ENCODE measurements around the gene MAP3K4. TPM values are rescaled to one million over a fixed set of nuclear protein-coding genes. Genes with fewer than 3 reads are reported as not detected.

Gene MAP3K4
- total and polyA plus RNA-seq, 12 donors, result 11.9 to 37.0 (median 18.8) TPM

DNA sequence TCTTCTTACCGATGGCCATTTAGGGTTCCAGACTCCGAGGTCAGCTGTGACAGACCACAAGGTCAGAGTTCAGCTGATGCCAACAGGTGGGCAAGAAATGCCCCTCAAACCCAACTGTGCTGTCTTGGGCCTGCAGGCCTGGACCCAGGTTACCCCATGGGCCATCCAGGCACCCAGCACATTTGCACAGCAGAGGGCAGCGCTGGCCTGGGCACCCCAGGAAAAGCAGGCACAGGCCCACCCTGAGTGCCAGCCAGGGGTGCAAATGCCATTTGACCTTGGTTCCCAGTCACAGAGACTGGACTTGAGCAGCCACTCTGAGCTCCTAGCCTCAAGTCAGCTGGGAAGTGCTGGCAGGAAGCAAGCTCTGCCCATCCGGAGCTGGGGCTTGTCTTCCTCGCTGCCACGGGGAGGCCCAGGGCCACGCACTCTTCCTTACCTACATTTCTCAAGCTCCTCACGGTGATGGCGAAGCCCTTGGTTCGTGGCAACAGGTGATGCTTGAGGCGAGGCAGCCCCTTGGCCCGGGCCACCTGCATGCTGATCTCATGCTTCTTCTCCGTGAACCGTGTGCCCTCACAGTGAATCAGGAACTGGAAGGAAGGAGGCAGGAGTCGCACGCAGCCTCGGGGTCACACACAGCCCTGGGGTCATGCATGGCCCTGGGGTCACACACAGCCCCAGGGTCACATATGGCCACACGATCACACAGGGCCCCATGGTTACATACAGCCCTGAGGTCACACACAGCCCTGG is 161.5 kb downstream of the MAP3K4 start:
- Histone ChIP-seq H3K9me3 (replicated peaks in 1 of 3) (no peaks in the 10 kb centered on the region), H3K27me3 (no peaks in the 10 kb centered on the region), H3K4me1 (replicated peaks in 1 of 2) (no peaks in the 10 kb centered on the region), H3K4me3 (no peak overlapping the region), H3K27ac (no peak overlapping the region), H3K36me3 (replicated peaks in 1 of 2) (no peaks in the 10 kb centered on the region)
- intact Hi-C loops (cut with DNase I), result loop anchor here (5.0 kb wide), 1 partner anchor 219 kb away; no protein-coding TSS in a partner anchor
- no peak for TF ChIP-seq POLR2A (IDR thresholded peaks at IDR 0.05)
- TF ChIP-seq, protein P1, sequence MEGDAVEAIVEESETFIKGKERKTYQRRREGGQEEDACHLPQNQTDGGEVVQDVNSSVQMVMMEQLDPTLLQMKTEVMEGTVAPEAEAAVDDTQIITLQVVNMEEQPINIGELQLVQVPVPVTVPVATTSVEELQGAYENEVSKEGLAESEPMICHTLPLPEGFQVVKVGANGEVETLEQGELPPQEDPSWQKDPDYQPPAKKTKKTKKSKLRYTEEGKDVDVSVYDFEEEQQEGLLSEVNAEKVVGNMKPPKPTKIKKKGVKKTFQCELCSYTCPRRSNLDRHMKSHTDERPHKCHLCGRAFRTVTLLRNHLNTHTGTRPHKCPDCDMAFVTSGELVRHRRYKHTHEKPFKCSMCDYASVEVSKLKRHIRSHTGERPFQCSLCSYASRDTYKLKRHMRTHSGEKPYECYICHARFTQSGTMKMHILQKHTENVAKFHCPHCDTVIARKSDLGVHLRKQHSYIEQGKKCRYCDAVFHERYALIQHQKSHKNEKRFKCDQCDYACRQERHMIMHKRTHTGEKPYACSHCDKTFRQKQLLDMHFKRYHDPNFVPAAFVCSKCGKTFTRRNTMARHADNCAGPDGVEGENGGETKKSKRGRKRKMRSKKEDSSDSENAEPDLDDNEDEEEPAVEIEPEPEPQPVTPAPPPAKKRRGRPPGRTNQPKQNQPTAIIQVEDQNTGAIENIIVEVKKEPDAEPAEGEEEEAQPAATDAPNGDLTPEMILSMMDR (IDR thresholded peaks at IDR 0.05), result peak in 4 of 6 experiments; percentile 27 to 51 (median 48)
- 92 to 94% (median 93%) methylated on average over 15 to 18 of the region's 18 CpGs for WGBS, 4 donors
- DNase-seq, result peak in 1 of 7 donors; percentile 11

DNA sequence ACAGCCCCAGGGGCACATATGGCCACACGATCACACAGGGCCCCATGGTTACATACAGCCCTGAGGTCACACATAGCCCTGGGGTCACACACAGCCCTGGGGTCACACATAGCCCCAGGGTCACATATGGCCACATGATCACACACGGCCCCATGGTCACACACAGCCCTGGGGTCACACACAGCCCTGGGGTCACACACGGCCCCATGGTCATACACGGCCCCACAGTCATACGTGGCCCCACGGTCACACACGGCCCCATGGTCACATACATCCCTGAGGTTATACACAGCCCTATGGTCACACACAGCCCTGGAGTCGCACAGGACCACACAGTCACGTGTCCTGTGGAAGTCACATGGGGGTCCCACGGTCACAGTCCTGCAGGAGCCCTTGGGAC is 162.2 kb downstream of the MAP3K4 start:
- TF ChIP-seq, protein P1 (IDR thresholded peaks at IDR 0.05), result no peak
- no peak for TF ChIP-seq POLR2A (IDR thresholded peaks at IDR 0.05)
- Histone ChIP-seq H3K4me1 (replicated peaks in 1 of 2) (no peaks in the 10 kb centered on the region), H3K27me3 (no peaks in the 10 kb centered on the region), H3K27ac (no peak overlapping the region), H3K9me3 (replicated peaks in 1 of 3) (no peaks in the 10 kb centered on the region), H3K4me3 (no peak overlapping the region), H3K36me3 (replicated peaks in 1 of 2) (no peaks in the 10 kb centered on the region)
- intact Hi-C loops (cut with DNase I), result loop anchor here (5.0 kb wide), 1 partner anchor 219 kb away; no protein-coding TSS in a partner anchor
- DNase-seq, result no peak
- WGBS, 4 donors, result 87 to 94% (median 93%) methylated on average over 8 to 10 of the region's 10 CpGs; no CpG with 5 or more reads in 1 of the 4 donors

DNA sequence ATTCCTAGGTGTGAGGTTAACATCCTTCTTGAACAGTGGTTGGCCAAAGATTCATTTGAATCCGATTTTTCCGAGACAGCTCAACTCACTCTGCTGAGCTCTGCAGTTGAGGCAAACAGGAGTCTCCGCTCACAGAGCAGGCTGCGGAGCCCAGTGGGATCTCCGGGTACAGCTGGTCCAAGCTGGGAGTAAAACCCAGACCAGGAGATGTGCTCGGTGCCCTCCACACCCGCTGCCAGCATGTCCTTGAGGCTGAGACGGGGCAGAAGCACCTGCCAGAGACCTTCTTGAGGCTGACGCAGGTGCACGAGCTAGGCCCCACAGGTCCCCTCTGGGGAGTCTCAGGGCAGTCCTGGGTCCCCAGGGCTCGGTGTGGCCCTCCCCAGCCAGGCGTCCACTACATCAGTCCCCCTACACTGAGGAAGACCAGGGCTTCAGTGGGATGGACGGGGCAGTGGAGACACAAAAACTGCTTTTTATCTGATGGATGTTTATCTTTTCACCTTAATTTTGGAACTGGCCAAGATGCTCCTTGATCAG is 163.3 kb downstream of the MAP3K4 start:
- intact Hi-C loops (cut with DNase I), result loop anchor here (5.0 kb wide), 1 partner anchor 217 kb away; no protein-coding TSS in a partner anchor
- DNase-seq, result no peak
- Histone ChIP-seq H3K4me1 (replicated peaks in 1 of 2) (no peaks in the 10 kb centered on the region), H3K27me3 (no peaks in the 10 kb centered on the region), H3K36me3 (replicated peaks in 1 of 2) (no peaks in the 10 kb centered on the region), H3K4me3 (no peak overlapping the region), H3K9me3 (replicated peaks in 1 of 3) (no peaks in the 10 kb centered on the region), H3K27ac (no peak overlapping the region)
- WGBS, 4 donors, result 90 to 96% (median 93%) methylated on average over 8 to 13 of the region's 13 CpGs
- TF ChIP-seq POLR2A (IDR thresholded peaks at IDR 0.05), result no peak
- TF ChIP-seq, protein P1 (IDR thresholded peaks at IDR 0.05), result no peak

DNA sequence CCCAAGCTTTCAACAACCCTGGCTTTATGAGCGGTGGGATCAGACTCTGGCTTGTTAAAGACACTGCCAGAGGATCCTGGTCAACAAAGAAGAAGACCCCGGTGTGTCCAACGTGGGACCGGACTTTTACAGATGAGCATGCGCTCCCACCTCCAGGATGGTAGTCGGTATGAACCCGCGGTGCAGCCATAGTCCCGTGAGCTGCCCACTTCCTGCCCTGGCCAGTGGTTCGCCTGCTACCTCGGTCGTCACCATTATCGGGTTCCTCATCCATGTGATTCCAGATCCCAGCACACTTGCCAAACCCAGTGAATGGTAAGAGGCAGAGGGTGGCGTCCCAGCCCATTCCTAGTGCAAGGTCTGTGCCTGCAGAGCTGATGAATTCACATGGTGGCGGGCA is 169.6 kb downstream of the MAP3K4 start:
- WGBS, 4 donors, result 93 to 97% (median 95%) methylated on average over 11 to 15 of the region's 15 CpGs
- no peak overlapping the region for H3K27ac ChIP-seq

More for the DNA sequence above, 169.6 kb downstream of the MAP3K4 start:
- H3K4me1 ChIP-seq (replicated peaks in 1 of 2), result no peaks in the 10 kb centered on the region
- intact Hi-C loops (cut with DNase I), result no loop called here
- no peaks in the 10 kb centered on the region for H3K9me3 ChIP-seq (replicated peaks in 1 of 3)
- peaks cover 0 to 3% of the 10 kb centered on the region in 2 donors for H3K36me3 ChIP-seq (replicated peaks in 1 of 2)
- TF ChIP-seq, protein P1 (IDR thresholded peaks at IDR 0.05), result no peak
- no peak for TF ChIP-seq POLR2A (IDR thresholded peaks at IDR 0.05)
- DNase-seq, result no peak
- H3K27me3 ChIP-seq, result no peaks in the 10 kb centered on the region
- H3K4me3 ChIP-seq, result no peak overlapping the region
